ENCODE data around the gene PNPLA1.

DNA sequence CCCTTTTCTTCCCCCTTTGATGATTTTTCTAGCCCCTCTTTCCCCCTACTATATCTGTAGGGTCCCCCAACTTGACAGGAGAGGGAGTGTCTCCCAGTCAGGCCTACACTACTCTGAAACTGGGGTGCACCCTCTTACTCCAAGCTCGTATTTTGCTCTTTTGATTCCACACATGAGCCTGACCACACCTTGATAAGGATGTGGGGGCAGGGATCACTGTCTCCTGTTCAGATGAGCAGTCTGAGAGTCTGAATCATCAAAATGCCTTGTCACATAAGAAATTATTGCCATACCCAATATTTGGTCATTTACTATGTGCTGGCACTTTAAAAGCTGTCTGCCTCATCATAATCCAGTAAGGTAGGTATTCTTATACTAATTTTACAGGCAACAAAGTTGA is 15.9 kb downstream of the PNPLA1 start:
- TF ChIP-seq POLR2A (IDR thresholded peaks at IDR 0.05) = no peak
- TF ChIP-seq, protein P1, sequence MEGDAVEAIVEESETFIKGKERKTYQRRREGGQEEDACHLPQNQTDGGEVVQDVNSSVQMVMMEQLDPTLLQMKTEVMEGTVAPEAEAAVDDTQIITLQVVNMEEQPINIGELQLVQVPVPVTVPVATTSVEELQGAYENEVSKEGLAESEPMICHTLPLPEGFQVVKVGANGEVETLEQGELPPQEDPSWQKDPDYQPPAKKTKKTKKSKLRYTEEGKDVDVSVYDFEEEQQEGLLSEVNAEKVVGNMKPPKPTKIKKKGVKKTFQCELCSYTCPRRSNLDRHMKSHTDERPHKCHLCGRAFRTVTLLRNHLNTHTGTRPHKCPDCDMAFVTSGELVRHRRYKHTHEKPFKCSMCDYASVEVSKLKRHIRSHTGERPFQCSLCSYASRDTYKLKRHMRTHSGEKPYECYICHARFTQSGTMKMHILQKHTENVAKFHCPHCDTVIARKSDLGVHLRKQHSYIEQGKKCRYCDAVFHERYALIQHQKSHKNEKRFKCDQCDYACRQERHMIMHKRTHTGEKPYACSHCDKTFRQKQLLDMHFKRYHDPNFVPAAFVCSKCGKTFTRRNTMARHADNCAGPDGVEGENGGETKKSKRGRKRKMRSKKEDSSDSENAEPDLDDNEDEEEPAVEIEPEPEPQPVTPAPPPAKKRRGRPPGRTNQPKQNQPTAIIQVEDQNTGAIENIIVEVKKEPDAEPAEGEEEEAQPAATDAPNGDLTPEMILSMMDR (IDR thresholded peaks at IDR 0.05) = no peak
